ENCODE data around the gene EEA1. TPM values are rescaled to one million over a fixed set of nuclear protein-coding genes. Genes with fewer than 3 reads are reported as not detected.

Gene EEA1
- total RNA-seq, 1 donor, result 25.0 TPM

GRCh38 chr12:92769124-92769901 lies 159.8 kb downstream of the EEA1 start:
- no peak overlapping the region for H3K4me3 ChIP-seq (ENCODE audit: low read depth, low read length)
- no peak for DNase-seq (ENCODE audit: low read depth)
- TF ChIP-seq CTCF (IDR thresholded peaks at IDR 0.05; ENCODE audit: insufficient read depth, low read depth, low read length), result no peak

- DNase-seq (ENCODE audit: low read depth), result no peak
- H3K4me3 ChIP-seq (ENCODE audit: low read depth, low read length), result no peak overlapping the region
- no peak for TF ChIP-seq CTCF (IDR thresholded peaks at IDR 0.05; ENCODE audit: insufficient read depth, low read depth, low read length)
These were observed 163.2 kb downstream of the EEA1 start for GRCh38 chr12:92765871-92766270.

- H3K4me3 ChIP-seq (ENCODE audit: low read depth, low read length), result no peak overlapping the region
- no peak for TF ChIP-seq CTCF (IDR thresholded peaks at IDR 0.05; ENCODE audit: insufficient read depth, low read depth, low read length)
- DNase-seq (ENCODE audit: low read depth), result no peak
These were observed 164.3 kb downstream of the EEA1 start for GRCh38 chr12:92764831-92765230.

- no peak overlapping the region for H3K4me3 ChIP-seq (ENCODE audit: low read depth, low read length)
- no peak for DNase-seq (ENCODE audit: low read depth)
- no peak for TF ChIP-seq CTCF (IDR thresholded peaks at IDR 0.05; ENCODE audit: insufficient read depth, low read depth, low read length)
These were observed 166.3 kb downstream of the EEA1 start for GRCh38 chr12:92762773-92763172.

GRCh38 chr12:92759634-92760268 lies 169.3 kb downstream of the EEA1 start:
- DNase-seq (ENCODE audit: low read depth), result peak; percentile 91
- H3K4me3 ChIP-seq (ENCODE audit: low read depth, low read length), result no peak overlapping the region
- no peak for TF ChIP-seq CTCF (IDR thresholded peaks at IDR 0.05; ENCODE audit: insufficient read depth, low read depth, low read length)

GRCh38 chr12:92757597-92758121 lies 171.4 kb downstream of the EEA1 start:
- H3K4me3 ChIP-seq (ENCODE audit: low read depth, low read length), result no peak overlapping the region
- DNase-seq (ENCODE audit: low read depth), result no peak
- TF ChIP-seq CTCF (IDR thresholded peaks at IDR 0.05; ENCODE audit: insufficient read depth, low read depth, low read length), result no peak

All from fibroblast of villous mesenchyme (primary cell).